HEK293T (cell line): ENCODE data around the gene GINS2.

Source experiments
- CTCF ChIA-PET: fragments of 350-600 bp; formaldehyde crosslinking; extraction: SDS; loops from one replicate; lab custom pipeline; 2021; ENCODE audit warnings: antibody characterized with exemption, inconsistent platforms; lab: Yijun Ruan, JAX
- POLR2A ChIA-PET: fragments of 350-600 bp; formaldehyde crosslinking; extraction: SDS; loops from one replicate; lab custom pipeline; 2020; ENCODE audit warnings: antibody characterized with exemption, inconsistent platforms; lab: Yijun Ruan, JAX
- DNase-seq: peaks from one replicate; pipeline ENCODE4 v3.0.0; 2012; ENCODE audit warnings: mixed read lengths; ENCODE audit errors: extremely low spot score
- ARNT ChIP-seq: fragments of 450-650 bp; IDR thresholded peaks from 2 replicates; pipeline ENCODE4 v1.6.1; 2017; ENCODE audit warnings: mild to moderate bottlenecking
- BHLHE40 ChIP-seq: fragments of 450-650 bp; IDR thresholded peaks from 2 replicates; pipeline ENCODE4 v1.6.1; 2016; ENCODE audit warnings: mild to moderate bottlenecking, moderate library complexity, borderline replicate concordance
- CTBP1 ChIP-seq: fragments of 450-650 bp; IDR thresholded peaks from 2 replicates; pipeline ENCODE4 v1.6.1; 2016; ENCODE audit warnings: borderline replicate concordance
- ELF4 ChIP-seq: fragments of 450-650 bp; IDR thresholded peaks from 2 replicates; pipeline ENCODE4 v1.6.1; 2017; ENCODE audit warnings: antibody characterized with exemption
- FOXA1 ChIP-seq: fragments of 450-650 bp; IDR thresholded peaks from 2 replicates; pipeline ENCODE4 v1.6.1; 2016; ENCODE audit warnings: mild to moderate bottlenecking
- FOXK2 ChIP-seq: fragments of 450-650 bp; IDR thresholded peaks from 2 replicates; pipeline ENCODE4 v1.6.1; 2016; ENCODE audit warnings: mild to moderate bottlenecking
- FOXM1 ChIP-seq: fragments of 450-650 bp; IDR thresholded peaks from 2 replicates; pipeline ENCODE4 v1.6.1; 2017; ENCODE audit warnings: mild to moderate bottlenecking, borderline replicate concordance
- HDGF ChIP-seq: fragments of 450-650 bp; IDR thresholded peaks from 2 replicates; pipeline ENCODE4 v1.6.1; 2017; ENCODE audit warnings: antibody characterized with exemption, borderline replicate concordance
- L3MBTL2 ChIP-seq: fragments of 450-650 bp; conservative IDR thresholded peaks from 2 replicates; pipeline ENCODE4 v1.6.1; 2016; ENCODE audit warnings: mild to moderate bottlenecking
- LEF1 ChIP-seq: fragments of 450-650 bp; IDR thresholded peaks from 2 replicates; pipeline ENCODE4 v1.6.1; 2017; ENCODE audit warnings: mild to moderate bottlenecking, borderline replicate concordance
- NFRKB ChIP-seq: fragments of 450-650 bp; IDR thresholded peaks from 2 replicates; pipeline ENCODE4 v1.6.1; 2016; ENCODE audit warnings: mild to moderate bottlenecking, moderate library complexity
- SP1 ChIP-seq: fragments of 450-650 bp; IDR thresholded peaks from 2 replicates; pipeline ENCODE4 v1.6.1; 2017
- SUZ12 ChIP-seq: fragments of 450-650 bp; IDR thresholded peaks from 2 replicates; pipeline ENCODE4 v1.6.1; 2016; ENCODE audit warnings: mild to moderate bottlenecking
- TARDBP ChIP-seq: fragments of 450-650 bp; IDR thresholded peaks from 2 replicates; pipeline ENCODE4 v1.6.1; 2016
- ZNF384 ChIP-seq: fragments of 450-650 bp; IDR thresholded peaks from 2 replicates; pipeline ENCODE4 v1.6.1; 2016
- TF ChIP-seq, protein P1 (sequence below): fragments of 450-650 bp; IDR thresholded peaks from 2 replicates; pipeline ENCODE4 v1.6.1; 2016

The GINS2 gene

GRCh38 chr16:85638695-85639409, 49.9 kb downstream of the GINS2 start:
- POLR2A ChIA-PET = no interaction called here
- TF ChIP-seq ARNT (no peak), L3MBTL2 (no peak), ELF4 (no peak), FOXK2 (no peak), TARDBP (no peak), FOXM1 (no peak), ZNF384 (no peak), BHLHE40 (no peak), NFRKB (no peak), LEF1 (no peak), FOXA1 (no peak), HDGF (no peak), CTBP1 (no peak), SUZ12 (no peak), SP1 (no peak)
- TF ChIP-seq, protein P1, sequence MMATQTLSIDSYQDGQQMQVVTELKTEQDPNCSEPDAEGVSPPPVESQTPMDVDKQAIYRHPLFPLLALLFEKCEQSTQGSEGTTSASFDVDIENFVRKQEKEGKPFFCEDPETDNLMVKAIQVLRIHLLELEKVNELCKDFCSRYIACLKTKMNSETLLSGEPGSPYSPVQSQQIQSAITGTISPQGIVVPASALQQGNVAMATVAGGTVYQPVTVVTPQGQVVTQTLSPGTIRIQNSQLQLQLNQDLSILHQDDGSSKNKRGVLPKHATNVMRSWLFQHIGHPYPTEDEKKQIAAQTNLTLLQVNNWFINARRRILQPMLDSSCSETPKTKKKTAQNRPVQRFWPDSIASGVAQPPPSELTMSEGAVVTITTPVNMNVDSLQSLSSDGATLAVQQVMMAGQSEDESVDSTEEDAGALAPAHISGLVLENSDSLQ = no peak
- CTCF ChIA-PET = no interaction called here
- DNase-seq = no peak

DNA sequence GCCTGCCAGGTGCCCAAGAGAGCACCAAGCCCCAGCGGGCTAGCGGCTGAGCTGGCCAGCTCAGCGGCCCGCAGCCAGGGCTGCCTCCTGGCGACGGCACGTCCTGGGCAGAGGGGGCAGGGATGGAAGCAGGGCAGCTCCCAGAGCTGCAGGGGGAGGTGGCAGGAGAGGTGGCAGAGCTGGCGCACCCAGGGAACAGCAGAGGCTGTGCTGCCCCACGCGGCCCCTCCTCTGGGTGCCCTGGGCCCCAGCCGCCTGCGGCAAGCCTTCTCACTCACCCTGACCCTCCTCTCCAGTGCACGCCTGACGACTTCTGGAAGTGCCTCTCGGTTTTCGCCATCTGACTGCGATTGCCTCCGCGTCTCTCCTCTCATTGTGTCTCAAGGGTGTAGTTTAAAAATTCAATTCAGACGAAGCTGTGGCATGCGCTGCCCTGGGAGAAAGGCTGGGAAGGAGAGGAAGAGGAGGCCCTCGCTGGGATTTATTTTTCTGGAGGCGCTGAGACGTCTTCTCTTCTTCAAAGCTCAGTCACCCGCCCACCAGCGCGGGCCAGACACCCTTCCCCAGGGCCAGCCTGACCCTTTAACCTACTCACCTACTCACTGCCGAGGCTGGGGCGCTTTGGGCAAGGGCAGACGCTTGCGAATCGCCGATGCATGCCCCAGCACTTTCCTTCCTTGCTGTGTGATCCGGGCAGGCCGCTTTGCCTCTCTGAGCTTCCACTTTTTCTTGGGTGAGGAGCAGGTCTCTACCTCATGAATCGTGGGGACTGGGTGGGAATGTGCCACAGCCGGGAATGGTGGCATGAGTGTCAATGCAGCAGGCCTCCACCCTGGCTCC, 50.7 kb downstream of the GINS2 start:
- DNase-seq = no peak
- ChIA-PET POLR2A (no interaction called here), CTCF (no interaction called here)
- TF ChIP-seq ELF4 (no peak), FOXK2 (no peak), HDGF (no peak), NFRKB (no peak), ZNF384 (no peak), FOXM1 (no peak), SUZ12 (no peak), FOXA1 (no peak), L3MBTL2 (no peak), LEF1 (no peak), SP1 (no peak), CTBP1 (no peak), BHLHE40 (no peak)
- TF ChIP-seq, protein P1 = no peak

DNA sequence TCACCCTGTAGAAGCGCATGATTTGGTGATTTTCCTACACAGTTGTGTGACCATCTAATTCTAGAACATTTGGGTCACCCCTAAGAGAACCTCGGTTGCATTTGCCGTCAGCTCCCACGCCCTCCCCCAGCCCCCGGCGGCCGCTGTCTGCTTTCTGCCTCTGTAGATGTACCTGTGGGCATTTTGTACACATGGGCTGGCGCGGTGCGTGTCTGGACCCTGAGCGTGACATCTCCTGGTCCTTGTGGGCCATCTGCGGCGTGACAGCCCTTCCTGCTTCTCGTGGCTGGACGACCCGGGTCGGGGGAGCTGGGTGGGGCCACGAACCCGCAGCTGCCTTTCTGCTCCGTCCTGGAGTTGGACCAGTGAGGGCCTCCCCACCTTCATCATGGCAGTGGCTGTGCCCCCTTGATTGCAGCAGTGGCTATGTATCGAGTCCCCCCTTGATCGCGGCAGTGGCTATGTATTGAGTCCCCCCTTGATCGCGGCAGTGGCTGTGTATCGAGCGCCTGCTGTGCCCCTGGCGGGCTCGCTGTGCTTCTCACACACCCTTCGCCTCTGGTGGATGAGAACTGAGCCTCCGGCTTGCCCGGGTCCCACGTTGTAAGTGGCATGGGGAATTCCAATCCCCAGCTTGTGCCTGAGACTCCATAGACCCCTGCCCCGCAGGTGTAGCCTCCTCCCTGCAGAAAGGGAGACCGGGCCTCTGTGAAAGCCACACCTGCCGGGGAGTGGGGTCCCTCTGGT, 51.5 kb downstream of the GINS2 start:
- ChIA-PET CTCF (interaction anchor here (2.2 kb wide), 1 partner anchor 21 kb away, joined by 8 read pairs; no protein-coding TSS in a partner anchor), POLR2A (no interaction called here)
- no peak for DNase-seq
- no peak for TF ChIP-seq CTBP1
- no peak for TF ChIP-seq NFRKB
- no peak for TF ChIP-seq SP1
- no peak for TF ChIP-seq HDGF
- no peak for TF ChIP-seq L3MBTL2
- no peak for TF ChIP-seq TARDBP
- TF ChIP-seq FOXM1 = no peak
- no peak for TF ChIP-seq LEF1
- no peak for TF ChIP-seq BHLHE40
- TF ChIP-seq, protein P1 = no peak
- no peak for TF ChIP-seq FOXA1
- no peak for TF ChIP-seq ARNT
- TF ChIP-seq FOXK2 = no peak
- no peak for TF ChIP-seq SUZ12
- no peak for TF ChIP-seq ELF4

- ChIA-PET POLR2A (no interaction called here), CTCF (interaction anchor here (2.2 kb wide), 1 partner anchor 20 kb away, joined by 8 read pairs; no protein-coding TSS in a partner anchor)
- no peak for DNase-seq
- TF ChIP-seq SP1 (no peak), CTBP1 (no peak), HDGF (no peak), ARNT (no peak), FOXK2 (no peak), L3MBTL2 (no peak)
- TF ChIP-seq, protein P1 = no peak
Measured at GRCh38 chr16:85636234-85636812, 52.4 kb downstream of the GINS2 start.
